H1 (cell line): ENCODE measurements around the gene TTC21A. TPM values are rescaled to one million over a fixed set of nuclear protein-coding genes. Genes with fewer than 3 reads are reported as not detected.

Experiments
- CTCF ChIA-PET: fragments of 300-600 bp; sonication (Branson Sonifier 250); formaldehyde crosslinking; loops from one replicate; lab custom pipeline; 2021; ENCODE audit not compliant: partially characterized antibody; lab: Charles Lee
- POLR2A ChIA-PET: fragments of 300-600 bp; sonication (Branson Sonifier 250); formaldehyde crosslinking; loops from one replicate; lab custom pipeline; 2021; ENCODE audit warnings: inconsistent platforms; ENCODE audit not compliant: partially characterized antibody; lab: Charles Lee
- DNase-seq, 2 experiments: peaks; one replicate each; pipeline versions ENCODE4 v3.0.0 to v3.0.0-alpha.2; 2010 to 2022; ENCODE audit warnings: low spot score in 2 of 2, low read depth in 1 of 2, mixed read lengths in 1 of 2
- FAIRE-seq: peaks from 2 replicates; lab custom pipeline; 2011; peaks lifted over from hg19 to GRCh38; lab: Jason Lieb, UNC
- H2AFZ ChIP-seq: 2 replicates; pipeline ENCODE4 v1.8.1; 2012; ENCODE audit warnings: low read length, inconsistent platforms
- H2AK5ac ChIP-seq: 2 replicates; pipeline ENCODE4 v1.6.1; 2013; ENCODE audit warnings: low read depth, low read length
- H2BK120ac ChIP-seq: replicated peaks from 2 replicates; pipeline ENCODE3; 2013; ENCODE audit warnings: low read depth, low read length, inconsistent platforms
- H2BK12ac ChIP-seq: 2 replicates; pipeline ENCODE4 v1.6.1; 2013; ENCODE audit warnings: low read depth, low read length
- H2BK15ac ChIP-seq: 2 replicates; pipeline ENCODE4 v1.6.1; 2013; ENCODE audit warnings: low read length
- H2BK20ac ChIP-seq: 2 replicates; pipeline ENCODE4 v1.6.1; 2013; ENCODE audit warnings: low read length
- H2BK5ac ChIP-seq: 2 replicates; pipeline ENCODE4 v1.6.1; 2013; ENCODE audit warnings: low read depth, low read length
- H3K14ac ChIP-seq: 2 replicates; pipeline ENCODE4 v1.6.1; 2013; ENCODE audit warnings: inconsistent platforms; ENCODE audit not compliant: insufficient read length
- H3K18ac ChIP-seq: 2 replicates; pipeline ENCODE4 v1.6.1; 2013; ENCODE audit warnings: low read length; ENCODE audit errors: extremely low read depth
- H3K23ac ChIP-seq: 2 replicates; pipeline ENCODE4 v1.6.1; 2013; ENCODE audit warnings: inconsistent platforms; ENCODE audit not compliant: insufficient read length
- H3K23me2 ChIP-seq: 2 replicates; pipeline ENCODE4 v1.6.1; 2013; ENCODE audit warnings: low read depth, low read length
- H3K27ac ChIP-seq: 2 replicates; pipeline ENCODE4 v1.6.1; 2011; ENCODE audit warnings: low read depth, low read length, inconsistent platforms
- H3K27me3 ChIP-seq, 4 experiments: replicated peaks in 1 of 4; 1 replicate in 1 of 4; 2 replicates in 3 of 4; pipeline versions ENCODE4 v1.6.1 to v1.8.1; 2011 to 2013; ENCODE audit warnings: low read length in 3 of 4, mild to moderate bottlenecking in 3 of 4, inconsistent platforms in 2 of 4, mixed read lengths in 2 of 4, moderate library complexity in 1 of 4; ENCODE audit not compliant: control insufficient read depth in 3 of 4, insufficient read depth in 3 of 4; ENCODE audit errors: extremely low read depth in 1 of 4
- H3K36me3 ChIP-seq, 4 experiments: 2 replicates each; pipeline versions ENCODE4 v1.6.1 to v1.8.1; 2011 to 2013; ENCODE audit warnings: mild to moderate bottlenecking in 4 of 4, low read length in 3 of 4, moderate library complexity in 2 of 4, control low read depth in 1 of 4, inconsistent platforms in 1 of 4; ENCODE audit not compliant: insufficient read depth in 4 of 4, control insufficient read depth in 2 of 4
- H3K4ac ChIP-seq: replicated peaks from 2 replicates; pipeline ENCODE3; 2013; ENCODE audit warnings: low read length, low read depth, mixed read lengths, inconsistent platforms; ENCODE audit not compliant: insufficient read length
- H3K4me1 ChIP-seq, 4 experiments: replicated peaks in 1 of 4; 1 replicate in 1 of 4; 2 replicates in 3 of 4; pipeline versions ENCODE4 v1.6.1 to v1.8.1; 2011 to 2013; ENCODE audit warnings: low read length in 3 of 4, inconsistent platforms in 2 of 4, mixed read lengths in 1 of 4; ENCODE audit not compliant: insufficient read depth in 4 of 4, control insufficient read depth in 3 of 4
- H3K4me2 ChIP-seq, 2 experiments: 2 replicates each; pipeline versions ENCODE4 v1.6.1 to v1.8.1; 2011 to 2013; ENCODE audit warnings: low read depth in 2 of 2, low read length in 2 of 2, control low read depth in 1 of 2, inconsistent platforms in 1 of 2, mild to moderate bottlenecking in 1 of 2; ENCODE audit not compliant: insufficient read depth in 1 of 2
- H3K4me3 ChIP-seq, 4 experiments: fragments of 200-600, 300-600 bp in 1 of 4; sonication (generic), shearing (Covaris generic), sonication (Bioruptor Twin) in 1 of 4; 2 replicates each; pipeline versions ENCODE4 v1.5.1 to v1.8.1; 2011 to 2016; ENCODE audit warnings: low read length in 4 of 4, low read depth in 3 of 4, control low read depth in 2 of 4, inconsistent platforms in 2 of 4, mild to moderate bottlenecking in 2 of 4, mixed read lengths in 1 of 4, moderate library complexity in 1 of 4; ENCODE audit not compliant: insufficient read depth in 2 of 4; ENCODE audit errors: extremely low read depth in 1 of 4
- H3K56ac ChIP-seq: replicated peaks from 2 replicates; pipeline ENCODE3; 2013; ENCODE audit warnings: low read depth, mild to moderate bottlenecking, mixed read lengths, low read length, inconsistent platforms; ENCODE audit not compliant: insufficient read length
- H3K79me1 ChIP-seq: 2 replicates; pipeline ENCODE4 v1.6.1; 2013; ENCODE audit warnings: low read depth, low read length, control low read depth
- H3K79me2 ChIP-seq, 2 experiments: 2 replicates each; pipeline versions ENCODE4 v1.6.1 to v1.8.1; 2012 to 2013; ENCODE audit warnings: low read length in 2 of 2, mild to moderate bottlenecking in 2 of 2, inconsistent platforms in 1 of 2; ENCODE audit not compliant: insufficient read depth in 2 of 2, control insufficient read depth in 1 of 2
- H3K9ac ChIP-seq, 4 experiments: replicated peaks in 1 of 4; 1 replicate in 1 of 4; 2 replicates in 3 of 4; pipeline versions ENCODE4 v1.6.1 to v1.8.1; 2011 to 2013; ENCODE audit warnings: low read depth in 3 of 4, low read length in 3 of 4, control low read depth in 2 of 4, mild to moderate bottlenecking in 2 of 4, moderate library complexity in 2 of 4, inconsistent platforms in 1 of 4; ENCODE audit errors: extremely low read depth in 1 of 4
- H3K9me3 ChIP-seq, 2 experiments: 2 replicates each; pipeline versions ENCODE4 v1.6.1 to v1.8.1; 2012 to 2013; ENCODE audit warnings: mild to moderate bottlenecking in 2 of 2, moderate library complexity in 2 of 2, control low read depth in 1 of 2, inconsistent platforms in 1 of 2, low read depth in 1 of 2, low read length in 1 of 2, mixed read lengths in 1 of 2; ENCODE audit not compliant: insufficient read depth in 2 of 2
- H4K20me1 ChIP-seq, 2 experiments: replicated peaks in 1 of 2; 2 replicates each; pipeline versions ENCODE3 to v1.8.1; 2011 to 2013; ENCODE audit warnings: inconsistent platforms in 2 of 2, low read length in 2 of 2, mild to moderate bottlenecking in 1 of 2; ENCODE audit not compliant: insufficient read depth in 2 of 2, control insufficient read depth in 1 of 2
- H4K5ac ChIP-seq: 2 replicates; pipeline ENCODE4 v1.6.1; 2013; ENCODE audit warnings: low read length, low read depth, mixed read lengths, inconsistent platforms; ENCODE audit not compliant: insufficient read length
- H4K8ac ChIP-seq: 2 replicates; pipeline ENCODE4 v1.8.0; 2013; ENCODE audit warnings: mild to moderate bottlenecking, moderate library complexity, low read length, inconsistent platforms; ENCODE audit not compliant: insufficient read depth; ENCODE audit errors: extremely low read depth
- H4K91ac ChIP-seq: replicated peaks from 2 replicates; pipeline ENCODE3; 2013; ENCODE audit warnings: low read length, mixed read lengths, inconsistent platforms; ENCODE audit not compliant: insufficient read length
- CBX5 ChIP-seq: fragments of 300-800, 300-1000 bp; sonication (generic); IDR thresholded peaks from 2 replicates; pipeline ENCODE4 v1.7.1; 2016; ENCODE audit warnings: antibody characterized with exemption, low read length, low read depth
- CEBPB ChIP-seq: IDR thresholded peaks from 2 replicates; pipeline ENCODE4 v1.6.1; 2012; ENCODE audit warnings: low read depth, low read length
- CHD1 ChIP-seq: IDR thresholded peaks from 2 replicates; pipeline ENCODE4 v1.6.1; 2012; ENCODE audit warnings: low read depth, low read length, improper control_type of control experiment
- CREB1 ChIP-seq: IDR thresholded peaks from 2 replicates; pipeline ENCODE4 v1.6.1; 2012; ENCODE audit warnings: inconsistent platforms
- GTF2F1 ChIP-seq: IDR thresholded peaks from 2 replicates; pipeline ENCODE4 v1.6.1; 2012; ENCODE audit warnings: low read depth, low read length, improper control_type of control experiment, borderline replicate concordance
- HDAC2 ChIP-seq, 2 experiments: fragments of 300-600 bp in 1 of 2; sonication (generic) in 1 of 2; IDR thresholded peaks; 2 replicates each; pipeline ENCODE4 v1.6.1; 2011 to 2012; ENCODE audit warnings: low read depth in 2 of 2, low read length in 2 of 2, mild to moderate bottlenecking in 2 of 2, moderate library complexity in 2 of 2, borderline replicate concordance in 1 of 2, inconsistent platforms in 1 of 2
- KDM4A ChIP-seq: IDR thresholded peaks from one replicate; pipeline ENCODE4 v1.7.1; 2012; ENCODE audit warnings: low read depth, mild to moderate bottlenecking, moderate library complexity, low read length, inconsistent platforms; ENCODE audit not compliant: severe bottlenecking
- MAFK ChIP-seq: IDR thresholded peaks from 2 replicates; pipeline ENCODE4 v1.6.1; 2012; ENCODE audit warnings: low read depth, mild to moderate bottlenecking, improper control_type of control experiment, low read length
- PHF8 ChIP-seq: fragments of 200-600 bp; sonication (generic); conservative IDR thresholded peaks from 2 replicates; pipeline ENCODE4 v1.7.1; 2012; ENCODE audit warnings: low read depth, mild to moderate bottlenecking, inconsistent platforms, low read length, moderate library complexity
- POLR2A ChIP-seq, 2 experiments: IDR thresholded peaks; 1 replicate in 1 of 2; 2 replicates in 1 of 2; pipeline ENCODE4 v1.6.1; 2011; ENCODE audit warnings: low read depth in 2 of 2, low read length in 2 of 2, mild to moderate bottlenecking in 2 of 2; ENCODE audit errors: control extremely low read depth in 1 of 2
- POLR2AphosphoS5 ChIP-seq: IDR thresholded peaks from 2 replicates; pipeline ENCODE4 v1.6.1; 2011; ENCODE audit warnings: low read depth, low read length
- SRF ChIP-seq: IDR thresholded peaks from 2 replicates; pipeline ENCODE4 v1.6.1; 2011; ENCODE audit warnings: mild to moderate bottlenecking, low read depth, low read length, moderate library complexity
- TAF7 ChIP-seq: optimal IDR thresholded peaks from 2 replicates; pipeline ENCODE3; 2011; ENCODE audit warnings: low read depth, mild to moderate bottlenecking, inconsistent platforms, low read length, moderate library complexity, borderline replicate concordance
- WGBS, 2 experiments: shearing (Covaris generic) in 1 of 2; methylation state at CpG; one replicate each; pipeline versions ENCODE4 v1.1.6 to v1.1.7; 2013 to 2015; ENCODE audit warnings: low lambda C conversion rate in 2 of 2, mixed read lengths in 2 of 2, inconsistent platforms in 1 of 2, low coverage in 1 of 2, missing lambda C conversion rate in 1 of 2; ENCODE audit not compliant: insufficient replicate concordance in 2 of 2, insufficient coverage in 1 of 2, insufficient read length in 1 of 2; ENCODE audit errors: extremely low coverage in 1 of 2, missing lambda C conversion rate in 1 of 2; 5-methylcytosine and 5-hydroxymethylcytosine counted together
- polyA plus RNA-seq, 7 experiments: library from polyadenylated mRNA; depleted of rRNA in 3 of 7; stranded (reverse) in 5 of 7; unstranded in 2 of 7; fragments of >200 nt in 5 of 7; fragments of 200-250 nt in 2 of 7; gene quantifications; 1 replicate in 5 of 7; 2 replicates in 1 of 7; 4 replicates in 1 of 7; pipeline versions ENCODE4 v1.2.1 to v1.2.3, GENCODE V29; 2011 to 2013; ENCODE audit warnings: missing spikeins in 2 of 7, mixed read lengths in 2 of 7
- total RNA-seq: library from RNA; stranded (reverse); fragmentation: NEBNext Ultra II Directional; extraction: Animal tissue kit (Norgen Biotek cat#: 25700); gene quantifications from 2 replicates; pipeline ENCODE4 v1.2.1, GENCODE V29; 2021
- TF ChIP-seq, protein P1 (sequence below): IDR thresholded peaks from 2 replicates; pipeline ENCODE4 v1.6.1; 2012; ENCODE audit warnings: inconsistent platforms

Gene TTC21A
- total and polyA plus RNA-seq, 2 of the 8 experiments (the other 6 are each of a cell fraction or from before 2014, with no cell fraction given): 2.3 to 2.8 TPM

DNA sequence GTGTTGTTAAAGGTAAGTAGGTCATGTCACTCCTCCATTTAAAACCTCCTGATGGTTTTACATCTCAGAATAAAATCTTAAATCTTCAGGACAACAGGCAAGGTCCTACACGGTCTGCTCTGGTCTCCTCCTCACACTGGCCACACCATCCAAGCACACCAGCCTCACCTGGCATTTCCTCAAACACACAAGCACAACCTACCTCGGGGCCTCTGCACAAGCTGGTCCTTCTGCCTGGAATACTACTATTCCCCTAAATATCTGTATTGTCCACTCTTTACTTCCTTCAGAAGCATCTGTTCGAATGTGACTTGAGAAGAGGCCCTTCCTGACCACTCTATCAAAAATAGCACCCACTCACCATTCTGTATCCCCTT, 1.8 kb upstream of the TTC21A start:
- Histone ChIP-seq H3K56ac (no peak overlapping the region), H2BK15ac (no peak overlapping the region), H3K23ac (no peak overlapping the region), H2BK12ac (no peak overlapping the region), H3K4me3 (no peak overlapping the region), H3K79me1 (peaks cover 6% of the 10 kb centered on the region; the same call in 1 of the 2 replicates), H2AK5ac (peak overlapping the region; percentile 33; the same call in 1 of the 2 replicates), H3K27ac (no peak overlapping the region), H3K18ac (no peak overlapping the region), H3K9ac (no peak overlapping the region), H3K23me2 (peaks cover 12% of the 10 kb centered on the region; the same call in 1 of the 2 replicates), H3K9me3 (no peaks in the 10 kb centered on the region; a peak in 1 of 4 replicates), H2BK5ac (no peak overlapping the region), H3K4me1 (no peaks in the 10 kb centered on the region; a peak in 2 of 7 replicates), H4K20me1 (peaks cover 0 to 12% of the 10 kb centered on the region in 2 experiments), H3K14ac (no peak overlapping the region), H4K5ac (no peak overlapping the region), H4K91ac (no peak overlapping the region), H4K8ac (no peak overlapping the region), H3K36me3 (no peaks in the 10 kb centered on the region), H2BK120ac (no peak overlapping the region), H3K27me3 (peaks cover 0 to 8% (median 3%) of the 10 kb centered on the region in 4 experiments; a peak in 2 of 7 replicates), H3K4me2 (peak overlapping the region in 1 of 2 experiments; percentile 93; a peak in 1 of 4 replicates), H2AFZ (no peak overlapping the region), H3K79me2 (no peaks in the 10 kb centered on the region), H2BK20ac (no peak overlapping the region), H3K4ac (no peak overlapping the region)
- WGBS, 2 experiments: 90% methylated on average over 3 of the region's 3 CpGs; no CpG with 5 or more reads in 1 of the 2 experiments
- DNase-seq: no peak
- TF ChIP-seq PHF8 (no peak), MAFK (no peak), KDM4A (no peak), CEBPB (no peak), SRF (no peak), CBX5 (no peak), POLR2AphosphoS5 (no peak), HDAC2 (IDR thresholded peaks at IDR 0.05; ENCODE audit: borderline replicate concordance in 1 of 2, low read depth in 2 of 2, low read length in 2 of 2) (no peak), POLR2A (IDR thresholded peaks at IDR 0.05; ENCODE audit: control extremely low read depth in 1 of 2, low read depth in 2 of 2, low read length in 2 of 2) (no peak), GTF2F1 (no peak), CREB1 (no peak), CHD1 (no peak), TAF7 (no peak)
- TF ChIP-seq, protein P1, sequence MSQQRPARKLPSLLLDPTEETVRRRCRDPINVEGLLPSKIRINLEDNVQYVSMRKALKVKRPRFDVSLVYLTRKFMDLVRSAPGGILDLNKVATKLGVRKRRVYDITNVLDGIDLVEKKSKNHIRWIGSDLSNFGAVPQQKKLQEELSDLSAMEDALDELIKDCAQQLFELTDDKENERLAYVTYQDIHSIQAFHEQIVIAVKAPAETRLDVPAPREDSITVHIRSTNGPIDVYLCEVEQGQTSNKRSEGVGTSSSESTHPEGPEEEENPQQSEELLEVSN: no peak
- FAIRE-seq: no peak
- ChIA-PET CTCF (interaction anchor here (1.2 to 10.4 kb wide), 13 partner anchors 9 to 185 kb away, joined by 3 to 106 read pairs (median 6); no protein-coding TSS in a partner anchor), POLR2A (interaction anchor here (0.7 to 2.5 kb wide), 4 partner anchors 13 to 46 kb away, joined by 3 to 8 read pairs (median 5); no protein-coding TSS in a partner anchor)
